Trophoblast cell (in vitro differentiated cells and primary cell): ENCODE measurements around the gene KCNJ1.
A peak's percentile ranks its signal among the peaks of the same experiment; 100 is the strongest.

Experiments used
- DNase-seq, 2 donors: peaks; one replicate each; pipeline ENCODE4 v3.0.0-alpha.2; 2016
- H2AFZ ChIP-seq: 2 replicates; pipeline ENCODE4 v1.6.1; 2013; ENCODE audit warnings: low read length, moderate library complexity, mild to moderate bottlenecking; ENCODE audit not compliant: insufficient read depth, poor library complexity
- H2AK5ac ChIP-seq: 2 replicates; pipeline ENCODE4 v1.6.1; 2013; ENCODE audit warnings: mild to moderate bottlenecking, low read length
- H2BK120ac ChIP-seq: 2 replicates; pipeline ENCODE4 v1.6.1; 2013; ENCODE audit warnings: low read length, mild to moderate bottlenecking, moderate library complexity; ENCODE audit not compliant: insufficient read depth, poor library complexity
- H2BK12ac ChIP-seq: 2 replicates; pipeline ENCODE4 v1.6.1; 2013; ENCODE audit warnings: mild to moderate bottlenecking, low read length, moderate library complexity
- H2BK5ac ChIP-seq: 2 replicates; pipeline ENCODE4 v1.6.1; 2013; ENCODE audit warnings: low read length, low read depth, moderate library complexity, mild to moderate bottlenecking; ENCODE audit not compliant: poor library complexity
- H3K14ac ChIP-seq: 2 replicates; pipeline ENCODE4 v1.6.1; 2013; ENCODE audit warnings: mild to moderate bottlenecking, low read length
- H3K18ac ChIP-seq: 2 replicates; pipeline ENCODE4 v1.6.1; 2013; ENCODE audit warnings: mild to moderate bottlenecking, low read length
- H3K23ac ChIP-seq: 2 replicates; pipeline ENCODE4 v1.6.1; 2013; ENCODE audit warnings: low read length
- H3K27ac ChIP-seq: 2 replicates; pipeline ENCODE4 v1.5.1; 2013; ENCODE audit warnings: low read depth, mild to moderate bottlenecking, inconsistent platforms, low read length, moderate library complexity
- H3K27me3 ChIP-seq: 2 replicates; pipeline ENCODE4 v1.6.1; 2013; ENCODE audit warnings: inconsistent platforms, mild to moderate bottlenecking, low read length, moderate library complexity; ENCODE audit not compliant: insufficient read depth
- H3K36me3 ChIP-seq, 2 experiments: 1 replicate in 1 of 2; 2 replicates in 1 of 2; pipeline ENCODE4 v1.6.1; 2013; ENCODE audit warnings: low read length in 2 of 2, mild to moderate bottlenecking in 2 of 2, moderate library complexity in 1 of 2; ENCODE audit not compliant: insufficient read depth in 2 of 2, control insufficient read depth in 1 of 2
- H3K4ac ChIP-seq: 2 replicates; pipeline ENCODE4 v1.6.1; 2013; ENCODE audit warnings: low read depth, mild to moderate bottlenecking, low read length, moderate library complexity
- H3K4me1 ChIP-seq, 2 experiments: 1 replicate in 1 of 2; 2 replicates in 1 of 2; pipeline ENCODE4 v1.6.1; 2013; ENCODE audit warnings: low read length in 2 of 2, mild to moderate bottlenecking in 2 of 2, moderate library complexity in 1 of 2; ENCODE audit not compliant: insufficient read depth in 2 of 2, control insufficient read depth in 1 of 2
- H3K4me2 ChIP-seq: 2 replicates; pipeline ENCODE4 v1.6.1; 2013; ENCODE audit warnings: inconsistent platforms, mild to moderate bottlenecking, low read length, moderate library complexity
- H3K4me3 ChIP-seq: 2 replicates; pipeline ENCODE4 v1.5.1; 2013; ENCODE audit warnings: mild to moderate bottlenecking, low read depth, low read length, inconsistent platforms
- H3K79me1 ChIP-seq: one replicate; pipeline ENCODE4 v1.6.1; 2013; ENCODE audit warnings: low read length
- H3K79me2 ChIP-seq: 2 replicates; pipeline ENCODE4 v1.6.1; 2013; ENCODE audit warnings: low read length, mild to moderate bottlenecking; ENCODE audit not compliant: control insufficient read depth, insufficient read depth, poor library complexity
- H3K9ac ChIP-seq: 2 replicates; pipeline ENCODE4 v1.6.1; 2013; ENCODE audit warnings: mild to moderate bottlenecking, low read length
- H3K9me3 ChIP-seq: 2 replicates; pipeline ENCODE4 v1.6.1; 2013; ENCODE audit warnings: low read depth, mild to moderate bottlenecking, control low read depth, inconsistent platforms, low read length; ENCODE audit not compliant: insufficient read depth
- H4K12ac ChIP-seq: 2 replicates; pipeline ENCODE4 v1.6.1; 2013; ENCODE audit warnings: low read depth, mild to moderate bottlenecking, low read length, moderate library complexity
- H4K8ac ChIP-seq: 2 replicates; pipeline ENCODE4 v1.6.1; 2013; ENCODE audit warnings: low read depth, mild to moderate bottlenecking, low read length, moderate library complexity
- H4K91ac ChIP-seq: one replicate; pipeline ENCODE4 v1.6.1; 2013; ENCODE audit warnings: low read depth, mild to moderate bottlenecking, low read length, moderate library complexity
- WGBS: extraction: QIAGEN DNeasy Blood & Tissue Kit; methylation state at CpG from one replicate; pipeline ENCODE4 v1.1.7; 2013; ENCODE audit warnings: missing lambda C conversion rate; ENCODE audit not compliant: insufficient read length, insufficient coverage; ENCODE audit errors: extremely low coverage; 5-methylcytosine and 5-hydroxymethylcytosine counted together

KCNJ1 gene

DNA sequence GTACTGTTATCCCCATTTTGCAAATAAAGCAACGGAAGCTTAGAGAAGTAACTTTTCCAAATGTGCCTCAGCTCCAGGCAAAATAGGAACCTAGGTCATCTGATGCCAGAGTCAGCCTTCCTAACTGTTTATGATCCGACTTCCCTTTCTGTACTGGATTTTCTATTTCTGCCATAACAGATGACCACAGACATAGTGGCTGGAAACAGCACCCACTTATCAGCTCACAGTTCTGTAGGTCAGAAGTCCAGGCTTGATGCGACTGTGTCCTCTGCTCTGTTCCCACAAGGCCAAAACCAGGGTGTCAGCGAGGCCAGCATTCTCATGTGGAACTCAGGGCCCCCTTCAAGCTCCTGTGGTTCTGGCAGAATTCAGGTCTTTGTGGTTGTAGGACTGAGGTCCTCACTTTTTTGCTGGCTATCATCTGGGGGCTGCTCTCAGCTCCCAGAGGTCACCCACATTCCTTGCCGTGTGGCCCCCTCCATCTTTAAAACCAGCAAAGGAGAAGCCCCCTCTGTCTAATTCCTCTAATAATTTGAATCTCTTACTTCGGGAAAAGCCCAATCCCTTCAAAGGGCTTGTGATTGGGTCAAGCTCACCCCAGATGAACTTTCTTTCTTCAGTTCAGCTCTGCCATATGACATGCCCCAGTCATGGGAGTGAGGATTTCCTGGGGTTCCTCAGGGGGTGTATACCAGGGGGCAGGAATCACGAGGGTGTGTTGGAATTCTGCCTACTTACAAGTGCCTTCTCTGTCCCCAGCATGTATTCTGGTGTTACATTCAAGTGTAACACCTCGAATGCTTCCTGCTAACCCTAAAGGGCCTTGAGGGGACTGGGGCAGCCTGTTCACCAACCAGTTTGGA is 39.3 kb upstream of the KCNJ1 start:
- no CpG with 5 or more reads among the region's 8 CpGs for WGBS

DNA sequence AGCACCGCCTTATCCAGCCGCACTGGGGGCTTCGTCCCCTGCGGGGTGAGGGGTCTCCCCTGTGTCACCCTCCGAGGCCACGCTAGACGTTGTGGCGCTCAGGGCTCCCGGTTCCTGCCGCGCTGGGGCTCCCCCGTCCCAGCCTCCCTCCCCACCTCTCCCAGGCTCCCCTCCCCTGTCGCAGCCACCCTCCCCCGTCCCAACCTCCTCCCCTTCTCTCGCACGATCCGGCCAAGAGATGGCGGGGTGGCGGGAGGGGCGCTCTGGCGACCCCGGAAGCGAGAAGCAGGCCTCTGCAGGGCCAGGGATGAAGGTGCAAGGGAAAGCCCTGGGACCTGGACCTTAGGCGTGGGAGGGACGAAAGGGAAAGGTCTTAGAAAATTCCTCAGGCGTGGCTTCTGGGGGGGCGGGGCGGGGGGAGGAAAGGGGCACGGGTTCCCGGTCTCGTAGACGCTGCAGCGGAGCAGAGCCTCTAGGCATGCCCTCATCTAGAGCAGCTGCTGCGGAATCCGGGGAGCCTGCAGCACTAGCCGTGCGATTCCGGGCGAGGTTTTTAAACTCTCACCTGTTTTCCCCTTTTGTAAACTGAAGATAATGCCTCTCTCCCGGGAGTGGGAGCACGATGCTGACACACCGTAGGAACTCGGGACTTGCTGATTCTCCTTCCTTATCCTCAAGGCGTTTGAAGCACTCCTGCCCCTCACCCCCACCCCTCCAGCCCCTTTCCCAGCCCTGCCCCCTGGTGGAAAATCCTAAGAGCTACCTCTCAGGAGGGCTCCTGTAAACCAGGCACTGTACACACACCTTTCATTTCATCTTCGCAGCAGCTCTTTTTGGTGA is 38.5 kb upstream of the KCNJ1 start:
- no peak overlapping the region for H3K4ac ChIP-seq
- H3K79me1 ChIP-seq = no peaks in the 10 kb centered on the region
- WGBS = no CpG with 5 or more reads among the region's 45 CpGs
- H3K18ac ChIP-seq = no peak overlapping the region
- no peaks in the 10 kb centered on the region for H3K79me2 ChIP-seq
- no peak overlapping the region for H2AK5ac ChIP-seq
- H2BK5ac ChIP-seq = no peak overlapping the region
- H2BK12ac ChIP-seq = no peak overlapping the region
- peak overlapping the region; percentile 54 for H3K4me2 ChIP-seq
- no peak overlapping the region for H4K91ac ChIP-seq
- H4K12ac ChIP-seq = no peak overlapping the region
- H3K9ac ChIP-seq = no peak overlapping the region
- peak; percentile 64 to 70 for DNase-seq
- H3K27me3 ChIP-seq = peaks cover 49% of the 10 kb centered on the region
- no peak overlapping the region for H3K27ac ChIP-seq
- peaks cover 2% of the 10 kb centered on the region for H3K9me3 ChIP-seq
- H3K4me3 ChIP-seq = peak overlapping the region; percentile 38
- no peak overlapping the region for H3K23ac ChIP-seq
- no peak overlapping the region for H2AFZ ChIP-seq
- no peaks in the 10 kb centered on the region for H3K36me3 ChIP-seq
- no peak overlapping the region for H3K14ac ChIP-seq
- H4K8ac ChIP-seq = no peak overlapping the region
- no peak overlapping the region for H2BK120ac ChIP-seq
- peaks cover 6 to 14% of the 10 kb centered on the region in 2 experiments for H3K4me1 ChIP-seq

More for the DNA sequence above, 39.3 kb upstream of the KCNJ1 start:
- H3K4me1 ChIP-seq = peaks cover 6 to 14% of the 10 kb centered on the region in 2 experiments
- no peaks in the 10 kb centered on the region for H3K79me2 ChIP-seq
- H3K23ac ChIP-seq = no peak overlapping the region
- H2BK12ac ChIP-seq = no peak overlapping the region
- no peak overlapping the region for H3K4me3 ChIP-seq
- H3K79me1 ChIP-seq = no peaks in the 10 kb centered on the region
- H2AFZ ChIP-seq = no peak overlapping the region
- peaks cover 5% of the 10 kb centered on the region for H3K9me3 ChIP-seq
- H3K27ac ChIP-seq = no peak overlapping the region
- no peak overlapping the region for H3K18ac ChIP-seq
- H3K36me3 ChIP-seq = no peaks in the 10 kb centered on the region
- H4K8ac ChIP-seq = no peak overlapping the region
- H3K4me2 ChIP-seq = no peak overlapping the region
- H3K4ac ChIP-seq = no peak overlapping the region
- H2BK120ac ChIP-seq = no peak overlapping the region
- no peak overlapping the region for H3K9ac ChIP-seq
- H3K27me3 ChIP-seq = peaks cover 44% of the 10 kb centered on the region
- H2AK5ac ChIP-seq = no peak overlapping the region
- no peak overlapping the region for H3K14ac ChIP-seq
- H2BK5ac ChIP-seq = no peak overlapping the region
- peak in 1 of 2 donors; percentile 13 for DNase-seq
- no peak overlapping the region for H4K91ac ChIP-seq
- no peak overlapping the region for H4K12ac ChIP-seq

GRCh38 chr11:128904656-128905344 is 37.7 kb upstream of the KCNJ1 start:
- no peak overlapping the region for H3K14ac ChIP-seq

GRCh38 chr11:128904303-128904655 is 37.2 kb upstream of the KCNJ1 start:
- Histone ChIP-seq H3K18ac (no peak overlapping the region), H2AK5ac (no peak overlapping the region), H3K4me3 (no peak overlapping the region), H2BK12ac (no peak overlapping the region), H2BK5ac (no peak overlapping the region), H3K4ac (no peak overlapping the region), H3K23ac (no peak overlapping the region), H3K4me1 (peaks cover 6 to 14% of the 10 kb centered on the region in 2 experiments), H3K79me1 (no peaks in the 10 kb centered on the region), H3K36me3 (no peaks in the 10 kb centered on the region), H4K8ac (no peak overlapping the region), H3K9me3 (peaks cover 2% of the 10 kb centered on the region), H3K79me2 (no peaks in the 10 kb centered on the region), H4K91ac (no peak overlapping the region), H3K9ac (no peak overlapping the region), H3K4me2 (no peak overlapping the region), H2AFZ (no peak overlapping the region), H3K27ac (no peak overlapping the region), H3K27me3 (peaks cover 51% of the 10 kb centered on the region), H4K12ac (no peak overlapping the region), H2BK120ac (no peak overlapping the region), H3K14ac (no peak overlapping the region)
- no peak for DNase-seq
- no CpG with 5 or more reads among the region's 14 CpGs for WGBS

More at GRCh38 chr11:128904656-128905344, 37.7 kb upstream of the KCNJ1 start:
- Histone ChIP-seq H3K79me2 (no peaks in the 10 kb centered on the region), H3K27ac (no peak overlapping the region), H2BK120ac (no peak overlapping the region), H4K12ac (no peak overlapping the region), H4K8ac (no peak overlapping the region), H2AK5ac (no peak overlapping the region), H3K4me3 (no peak overlapping the region), H3K4me2 (peak overlapping the region; percentile 54), H4K91ac (no peak overlapping the region), H3K27me3 (peaks cover 51% of the 10 kb centered on the region), H3K79me1 (no peaks in the 10 kb centered on the region), H3K36me3 (no peaks in the 10 kb centered on the region), H3K9me3 (peaks cover 2% of the 10 kb centered on the region), H2BK5ac (no peak overlapping the region), H3K4me1 (peaks cover 6 to 14% of the 10 kb centered on the region in 2 experiments), H3K18ac (no peak overlapping the region), H3K9ac (no peak overlapping the region), H3K23ac (no peak overlapping the region), H2BK12ac (no peak overlapping the region), H2AFZ (no peak overlapping the region), H3K4ac (no peak overlapping the region)
- peak in 1 of 2 donors; percentile 17 for DNase-seq
- WGBS = no CpG with 5 or more reads among the region's 25 CpGs
